A549 (cell line): ENCODE results near the gene PROM2. TPM values are rescaled to one million over a fixed set of nuclear protein-coding genes. Genes with fewer than 3 reads are reported as not detected.

ENCODE experiments used
- ATAC-seq, 2 experiments: fragments of 200-7000 bp in 1 of 2; fragments of >200 bp in 1 of 2; cut with Nextera tagmentation in 1 of 2; cut with Tn5 transposase in 1 of 2; 3 replicates each; pipeline versions ENCODE4 v1.8.0 to v1.9.1; 2018 to 2020; ENCODE audit warnings: mild to moderate bottlenecking in 1 of 2, moderate library complexity in 1 of 2
- CTCF ChIA-PET: fragments of 300-600 bp; sonication (Branson Sonifier 250); formaldehyde crosslinking; extraction: SDS; loops from one replicate; lab custom pipeline; 2021; ENCODE audit warnings: antibody characterized with exemption, inconsistent platforms; lab: Yijun Ruan, JAX
- POLR2A ChIA-PET: fragments of 350-600 bp; formaldehyde crosslinking; extraction: SDS; loops from one replicate; lab custom pipeline; 2021; ENCODE audit warnings: antibody characterized with exemption, inconsistent platforms; lab: Yijun Ruan, JAX
- DNase-seq, 2 experiments: peaks; one replicate each; pipeline versions ENCODE4 v3.0.0 to v3.0.0-alpha.2; 2011 to 2016; ENCODE audit warnings: low read depth in 1 of 2, low spot score in 1 of 2
- FAIRE-seq: peaks from 2 replicates; lab custom pipeline; 2011; peaks lifted over from hg19 to GRCh38; lab: Jason Lieb, UNC
- H3K27ac ChIP-seq, 2 experiments: fragments of >200 bp; sonication (Bioruptor Twin); formaldehyde crosslinking; 3 replicates each; pipeline ENCODE4 v1.5.1; 2016 to 2017
- H3K4me1 ChIP-seq: fragments of >200 bp; sonication (Bioruptor Twin); formaldehyde crosslinking; 3 replicates; pipeline ENCODE4 v1.6.1; 2016
- H3K4me2 ChIP-seq: fragments of >200 bp; sonication (Bioruptor Twin); formaldehyde crosslinking; 3 replicates; pipeline ENCODE4 v1.6.1; 2016
- H3K4me3 ChIP-seq: fragments of >200 bp; sonication (Bioruptor Twin); formaldehyde crosslinking; 3 replicates; pipeline ENCODE4 v1.5.1; 2016
- H3K9me3 ChIP-seq: fragments of >200 bp; sonication (Bioruptor Twin); formaldehyde crosslinking; 3 replicates; pipeline ENCODE4 v1.6.1; 2016
- ATOH8 ChIP-seq: fragments of 250-450 bp; sonication (Bioruptor Pico); IDR thresholded peaks from 2 replicates; pipeline ENCODE4 v1.5.0; 2020; ENCODE audit warnings: low read depth, mild to moderate bottlenecking, moderate library complexity
- BHLHE40 ChIP-seq: IDR thresholded peaks from 2 replicates; pipeline ENCODE4 v1.6.1; 2012; ENCODE audit warnings: low read depth, low read length, inconsistent platforms
- CBX8 ChIP-seq: fragments of 200-600 bp; sonication (generic); IDR thresholded peaks from 2 replicates; pipeline ENCODE4 v1.6.1; 2016
- CTCF ChIP-seq: fragments of >200 bp; sonication (Bioruptor Twin); formaldehyde crosslinking; IDR thresholded peaks from 3 replicates; pipeline ENCODE4 v1.5.1; 2016
- EP300 ChIP-seq, 2 experiments: fragments of >200 bp; sonication (Bioruptor Twin); formaldehyde crosslinking; IDR thresholded peaks; 2 replicates in 1 of 2; 3 replicates in 1 of 2; pipeline ENCODE4 v1.6.1; 2016 to 2017
- HES2 ChIP-seq: fragments of >200 bp; sonication (Bioruptor Twin); formaldehyde crosslinking; IDR thresholded peaks from 2 replicates; pipeline ENCODE4 v1.6.1; 2016
- HOXA7 ChIP-seq: fragments of 250-450 bp; sonication (Bioruptor Pico); IDR thresholded peaks from 2 replicates; pipeline ENCODE4 v1.5.0; 2020; ENCODE audit warnings: mild to moderate bottlenecking, moderate library complexity
- HOXB5 ChIP-seq: fragments of 250-450 bp; sonication (Bioruptor Pico); IDR thresholded peaks from 2 replicates; pipeline ENCODE4 v1.5.0; 2020; ENCODE audit warnings: mild to moderate bottlenecking, moderate library complexity
- JUNB ChIP-seq: fragments of >200 bp; sonication (Bioruptor Twin); formaldehyde crosslinking; IDR thresholded peaks from 2 replicates; pipeline ENCODE4 v1.6.1; 2016
- KDM5A ChIP-seq: fragments of 200-600 bp; sonication (generic); IDR thresholded peaks from 2 replicates; pipeline ENCODE4 v1.6.1; 2016; ENCODE audit warnings: antibody characterized with exemption, mild to moderate bottlenecking
- MAFK ChIP-seq: fragments of 450-650 bp; IDR thresholded peaks from 2 replicates; pipeline ENCODE4 v1.6.1; 2014; ENCODE audit not compliant: partially characterized antibody
- MAX ChIP-seq: IDR thresholded peaks from 2 replicates; pipeline ENCODE4 v1.6.1; 2012
- NFE2L2 ChIP-seq: fragments of 150-350 bp; conservative IDR thresholded peaks from 2 replicates; pipeline ENCODE4 v1.6.1; 2014; ENCODE audit warnings: low read length
- NPAS2 ChIP-seq: fragments of 250-450 bp; sonication (Bioruptor Pico); IDR thresholded peaks from 2 replicates; pipeline ENCODE4 v1.8.0; 2022; ENCODE audit warnings: mild to moderate bottlenecking, moderate library complexity, borderline replicate concordance
- NR3C1 ChIP-seq: fragments of >200 bp; sonication (Bioruptor Twin); formaldehyde crosslinking; IDR thresholded peaks from 3 replicates; pipeline ENCODE4 v1.6.1; 2017
- PBX3 ChIP-seq: IDR thresholded peaks from 2 replicates; pipeline ENCODE4 v1.6.1; 2012
- POLR2A ChIP-seq: IDR thresholded peaks from 2 replicates; pipeline ENCODE4 v1.6.1; 2012; ENCODE audit warnings: mild to moderate bottlenecking, low read length
- POLR2AphosphoS2 ChIP-seq: conservative IDR thresholded peaks from 2 replicates; pipeline ENCODE4 v1.6.1; 2012; ENCODE audit warnings: low read length, improper control_type of control experiment, inconsistent platforms
- RAD21 ChIP-seq, 2 experiments: fragments of >200 bp in 1 of 2; sonication (Bioruptor Twin) in 1 of 2; formaldehyde crosslinking in 1 of 2; IDR thresholded peaks in 1 of 2; conservative IDR thresholded peaks in 1 of 2; 2 replicates in 1 of 2; 3 replicates in 1 of 2; pipeline ENCODE4 v1.6.1; 2012 to 2018; ENCODE audit warnings: inconsistent platforms in 1 of 2
- RCOR1 ChIP-seq: fragments of 150-350 bp; IDR thresholded peaks from 2 replicates; pipeline ENCODE4 v1.6.1; 2014; ENCODE audit warnings: antibody characterized with exemption, low read length, low read depth
- RNF2 ChIP-seq: fragments of 200-600 bp; sonication (generic); IDR thresholded peaks from 2 replicates; pipeline ENCODE4 v1.6.1; 2016; ENCODE audit warnings: low read depth, mild to moderate bottlenecking, antibody characterized with exemption, moderate library complexity, borderline replicate concordance
- SMC3 ChIP-seq: fragments of >200 bp; sonication (Bioruptor Twin); formaldehyde crosslinking; IDR thresholded peaks from 3 replicates; pipeline ENCODE4 v1.6.1; 2018; ENCODE audit warnings: inconsistent platforms
- SREBF2 ChIP-seq: fragments of 450-650 bp; IDR thresholded peaks from 2 replicates; pipeline ENCODE4 v1.6.1; 2014; ENCODE audit warnings: mild to moderate bottlenecking, moderate library complexity
- TFCP2L1 ChIP-seq: fragments of 250-450 bp; sonication (Bioruptor Pico); IDR thresholded peaks from 2 replicates; pipeline ENCODE4 v1.5.0; 2021; ENCODE audit warnings: mild to moderate bottlenecking
- USF2 ChIP-seq: fragments of 450-650 bp; IDR thresholded peaks from 2 replicates; pipeline ENCODE4 v1.6.1; 2014; ENCODE audit warnings: antibody characterized with exemption
- ZC3H11A ChIP-seq: fragments of 450-650 bp; IDR thresholded peaks from 2 replicates; pipeline ENCODE4 v1.6.1; 2014; ENCODE audit warnings: antibody characterized with exemption, mild to moderate bottlenecking
- ZFP36 ChIP-seq: fragments of 450-650 bp; IDR thresholded peaks from 2 replicates; pipeline ENCODE4 v1.6.1; 2014; ENCODE audit warnings: borderline replicate concordance; ENCODE audit not compliant: partially characterized antibody
- ZSCAN20 ChIP-seq: fragments of 250-450 bp; sonication (Bioruptor Pico); IDR thresholded peaks from 2 replicates; pipeline ENCODE4 v1.8.0; 2022; ENCODE audit warnings: mild to moderate bottlenecking, moderate library complexity
- WGBS: methylation state at CpG from one replicate; pipeline ENCODE4 v1.1.6; 2017; ENCODE audit errors: missing lambda C conversion rate; 5-methylcytosine and 5-hydroxymethylcytosine counted together
- polyA plus RNA-seq, 4 experiments: library from polyadenylated mRNA; depleted of rRNA in 3 of 4; stranded (reverse); fragments of >200 nt; fragmentation: RNase III in 1 of 4; extraction: RNeasy Plus Mini Kit Qiagen cat#74134 plus additional on column Dnase treatment in 1 of 4; gene quantifications; 2 replicates in 3 of 4; 3 replicates in 1 of 4; pipeline ENCODE4 v1.2.3, GENCODE V29; 2011 to 2017

PROM2 gene
- polyA plus RNA-seq, 2 of the 4 experiments (the other 2 are of a cell fraction), result 0.08 to 0.09 TPM

- ATAC-seq (peak in 1 of 2 experiments; percentile 30; a peak in 2 of 6 replicates), FAIRE-seq (no peak), DNase-seq (no peak)
- no peaks in the 10 kb centered on the region for H3K4me1 ChIP-seq
- TF ChIP-seq PBX3 (no peak), JUNB (no peak), ZSCAN20 (no peak), USF2 (no peak), MAX (no peak), ZFP36 (no peak), HES2 (no peak), RNF2 (no peak), NR3C1 (no peak), BHLHE40 (no peak), POLR2A (no peak), NFE2L2 (no peak)
- H3K27ac ChIP-seq, result no peak overlapping the region
- peaks cover 18% of the 10 kb centered on the region; the same call in 2 of the 3 replicates for H3K9me3 ChIP-seq
- H3K4me3 ChIP-seq, result no peak overlapping the region
- ChIA-PET POLR2A (no interaction called here), CTCF (no interaction called here)
- 17% methylated on average over 4 of the region's 4 CpGs for WGBS
- H3K4me2 ChIP-seq, result no peak overlapping the region
These were observed 9.1 kb upstream of the PROM2 start for GRCh38 chr2:95265182-95265581.

GRCh38 chr2:95266781-95267430 is 7.3 kb upstream of the PROM2 start:
- no peak overlapping the region for H3K27ac ChIP-seq
- H3K9me3 ChIP-seq, result peaks cover 28% of the 10 kb centered on the region; the same call in 2 of the 3 replicates
- WGBS, result 21% methylated on average over 10 of the region's 10 CpGs
- no peak for DNase-seq
- POLR2A ChIA-PET, result no interaction called here
- CTCF ChIA-PET, result no interaction called here
- no peaks in the 10 kb centered on the region for H3K4me1 ChIP-seq
- ATAC-seq, result no peak
- no peak for FAIRE-seq
- no peak overlapping the region for H3K4me2 ChIP-seq
- H3K4me3 ChIP-seq, result no peak overlapping the region
- TF ChIP-seq MAFK (no peak), ZFP36 (no peak), HOXB5 (no peak), POLR2A (no peak), NR3C1 (no peak), EP300 (IDR thresholded peaks at IDR 0.05) (no peak), POLR2AphosphoS2 (no peak), RAD21 (conservative IDR thresholded peaks at IDR 0.05 in 1 of 2, IDR thresholded peaks at IDR 0.05 in 1 of 2) (no peak), CBX8 (no peak), HOXA7 (CRISPR knock-in tag) (no peak), TFCP2L1 (CRISPR knock-in tag) (no peak), KDM5A (no peak), JUNB (no peak), ZC3H11A (no peak)
- TF ChIP-seq, all 56 proteins: peak for 0

GRCh38 chr2:95267458-95268210 is 6.6 kb upstream of the PROM2 start:
- ATAC-seq (no peak), DNase-seq (no peak), FAIRE-seq (no peak)
- WGBS, result 51% methylated on average over 11 of the region's 11 CpGs
- H3K9me3 ChIP-seq, result peaks cover 26% of the 10 kb centered on the region; the same call in 2 of the 3 replicates
- no peaks in the 10 kb centered on the region for H3K4me1 ChIP-seq
- H3K4me2 ChIP-seq, result no peak overlapping the region
- CTCF ChIA-PET, result no interaction called here
- H3K27ac ChIP-seq, result no peak overlapping the region
- POLR2A ChIA-PET, result no interaction called here
- no peak overlapping the region for H3K4me3 ChIP-seq
- TF ChIP-seq SREBF2, result no peak
- TF ChIP-seq SMC3, result no peak
- TF ChIP-seq NR3C1, result no peak
- no peak for TF ChIP-seq CTCF
- no peak for TF ChIP-seq RAD21 (conservative IDR thresholded peaks at IDR 0.05 in 1 of 2, IDR thresholded peaks at IDR 0.05 in 1 of 2)
- no peak for TF ChIP-seq NPAS2 (CRISPR knock-in tag)
- TF ChIP-seq RCOR1, result no peak
- TF ChIP-seq TFCP2L1 (CRISPR knock-in tag), result no peak
- no peak for TF ChIP-seq NFE2L2
- TF ChIP-seq USF2, result no peak
- no peak for TF ChIP-seq ZSCAN20
- TF ChIP-seq ATOH8, result no peak
